Activated T-cell treated with anti-CD3 and anti-CD28 coated beads for 24 hours (primary cell): ENCODE measurements around the gene GCN1.
"Not testable (repeated sequence)": the region's sequence is repeated elsewhere in the genome, so short reads cannot be mapped to it uniquely, and the experiment has no call there.

Source experiments
- DNase-seq: peaks from one replicate; pipeline ENCODE4 v3.0.0-alpha.2; 2020; ENCODE audit warnings: low read depth

The GCN1 gene

GRCh38 chr12:120214626-120215356, 20.3 kb upstream of the GCN1 start:
- no peak for DNase-seq

GRCh38 chr12:120213758-120214157, 19.2 kb upstream of the GCN1 start:
- DNase-seq = no peak

GRCh38 chr12:120213182-120213581, 18.7 kb upstream of the GCN1 start:
- DNase-seq = not testable (repeated sequence)

GRCh38 chr12:120212301-120212700, 17.8 kb upstream of the GCN1 start:
- no peak for DNase-seq

- no peak for DNase-seq
Observed at GRCh38 chr12:120211904-120212283, 17.4 kb upstream of the GCN1 start.

- no peak for DNase-seq
Observed at GRCh38 chr12:120211243-120211903, 16.9 kb upstream of the GCN1 start.

GRCh38 chr12:120209851-120210250, 15.3 kb upstream of the GCN1 start:
- DNase-seq = no peak

- DNase-seq = no peak
Observed at GRCh38 chr12:120207227-120207626, 12.7 kb upstream of the GCN1 start.

- DNase-seq = not testable (repeated sequence)
Observed at GRCh38 chr12:120206781-120207180, 12.3 kb upstream of the GCN1 start.

GRCh38 chr12:120206228-120206627, 11.7 kb upstream of the GCN1 start:
- no peak for DNase-seq

- no peak for DNase-seq
Observed at GRCh38 chr12:120204171-120204570, 9.7 kb upstream of the GCN1 start.

- no peak for DNase-seq
Observed at GRCh38 chr12:120200364-120200800, 5.9 kb upstream of the GCN1 start.

GRCh38 chr12:120199595-120200306, 5.2 kb upstream of the GCN1 start:
- DNase-seq = peak; percentile 26

- DNase-seq = no peak
Observed at GRCh38 chr12:120199025-120199424, 4.5 kb upstream of the GCN1 start.

- DNase-seq = no peak
Observed at GRCh38 chr12:120197542-120197887, 3.0 kb upstream of the GCN1 start.

- not testable (repeated sequence) for DNase-seq
Observed at GRCh38 chr12:120196817-120197541, 2.5 kb upstream of the GCN1 start.

- DNase-seq = no peak
Observed at GRCh38 chr12:120196363-120196762, 1.8 kb upstream of the GCN1 start.

- no peak for DNase-seq
Observed at GRCh38 chr12:120194226-120194533, 335 bp downstream of the GCN1 start.

- DNase-seq = not testable (repeated sequence)
Observed at GRCh38 chr12:120193286-120193685, 1.2 kb downstream of the GCN1 start.

- no peak for DNase-seq
Observed at GRCh38 chr12:120190985-120191480, 3.5 kb downstream of the GCN1 start.

GRCh38 chr12:120190386-120190785, 4.1 kb downstream of the GCN1 start:
- DNase-seq = no peak

GRCh38 chr12:120186654-120187053, 7.9 kb downstream of the GCN1 start:
- no peak for DNase-seq
